ENCODE data around the gene INPP5K. TPM values are rescaled to one million over a fixed set of nuclear protein-coding genes. Genes with fewer than 3 reads are reported as not detected.

INPP5K gene
- total RNA-seq, 4 donors from 2014 or later: 60.9 to 163 (median 64.7) TPM

DNA sequence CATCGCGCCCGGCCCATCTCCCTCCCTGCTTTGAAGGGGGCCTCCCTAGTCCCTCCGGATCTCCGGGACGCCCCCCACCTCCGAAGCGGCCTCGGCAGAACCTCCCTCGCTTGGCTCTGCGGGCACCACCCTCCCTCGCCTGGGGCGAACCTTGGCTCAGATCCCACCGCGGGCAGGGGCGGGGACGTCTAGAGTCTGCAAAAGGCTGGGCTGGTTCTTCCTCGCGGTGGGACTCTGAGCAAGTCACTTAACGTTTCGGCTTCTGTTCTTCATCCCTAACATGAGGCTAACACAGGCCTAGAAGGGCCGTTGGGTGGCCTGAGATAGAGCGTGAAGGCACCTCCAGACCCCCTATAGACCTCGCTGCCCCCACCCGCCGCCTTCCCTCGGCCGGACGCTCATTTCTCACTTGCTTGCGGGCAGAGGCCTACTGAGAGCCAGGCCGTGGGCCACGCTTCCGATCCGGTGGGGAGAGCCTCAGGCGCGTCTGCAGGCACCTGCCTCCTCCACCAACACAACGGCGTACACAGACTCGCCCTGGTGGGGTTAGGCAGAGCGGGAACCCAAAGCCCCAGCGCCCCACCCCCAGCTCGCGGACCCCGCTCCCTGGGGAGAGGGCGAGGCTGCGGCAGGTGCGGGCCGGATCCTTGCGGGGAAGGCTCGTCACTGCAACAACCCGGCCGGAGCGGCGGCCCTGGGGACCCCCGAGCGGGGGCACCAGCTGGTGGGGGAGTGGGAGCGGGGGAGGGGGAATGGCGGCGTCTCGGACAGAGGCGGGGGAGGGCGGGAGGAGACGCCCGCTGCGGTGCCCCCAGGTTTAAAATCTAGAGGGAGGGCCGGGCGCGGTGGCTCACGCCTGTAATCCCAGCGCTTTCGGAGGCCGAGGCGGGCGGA, 29.4 kb downstream of the INPP5K start:
- no peaks in the 10 kb centered on the region for H3K27me3 ChIP-seq
- H3K4me1 ChIP-seq: peaks cover 3 to 70% (median 26%) of the 10 kb centered on the region in 4 donors
- peaks cover 0 to 20% (median 0%) of the 10 kb centered on the region in 3 donors for H3K36me3 ChIP-seq
- no peaks in the 10 kb centered on the region for H3K9me3 ChIP-seq
- H3K27ac ChIP-seq: peak overlapping the region; percentile 88 to 99 (median 94)
- peak overlapping the region; percentile 63 to 88 (median 73) for H3K4me3 ChIP-seq
- DNase-seq: peak; percentile 78 to 93 (median 91)
- TF ChIP-seq, protein P1, sequence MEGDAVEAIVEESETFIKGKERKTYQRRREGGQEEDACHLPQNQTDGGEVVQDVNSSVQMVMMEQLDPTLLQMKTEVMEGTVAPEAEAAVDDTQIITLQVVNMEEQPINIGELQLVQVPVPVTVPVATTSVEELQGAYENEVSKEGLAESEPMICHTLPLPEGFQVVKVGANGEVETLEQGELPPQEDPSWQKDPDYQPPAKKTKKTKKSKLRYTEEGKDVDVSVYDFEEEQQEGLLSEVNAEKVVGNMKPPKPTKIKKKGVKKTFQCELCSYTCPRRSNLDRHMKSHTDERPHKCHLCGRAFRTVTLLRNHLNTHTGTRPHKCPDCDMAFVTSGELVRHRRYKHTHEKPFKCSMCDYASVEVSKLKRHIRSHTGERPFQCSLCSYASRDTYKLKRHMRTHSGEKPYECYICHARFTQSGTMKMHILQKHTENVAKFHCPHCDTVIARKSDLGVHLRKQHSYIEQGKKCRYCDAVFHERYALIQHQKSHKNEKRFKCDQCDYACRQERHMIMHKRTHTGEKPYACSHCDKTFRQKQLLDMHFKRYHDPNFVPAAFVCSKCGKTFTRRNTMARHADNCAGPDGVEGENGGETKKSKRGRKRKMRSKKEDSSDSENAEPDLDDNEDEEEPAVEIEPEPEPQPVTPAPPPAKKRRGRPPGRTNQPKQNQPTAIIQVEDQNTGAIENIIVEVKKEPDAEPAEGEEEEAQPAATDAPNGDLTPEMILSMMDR (IDR thresholded peaks at IDR 0.05): peak in 1 of 6 experiments; percentile 2
- peak; percentile 20 to 48 for TF ChIP-seq POLR2A (IDR thresholded peaks at IDR 0.05)

DNA sequence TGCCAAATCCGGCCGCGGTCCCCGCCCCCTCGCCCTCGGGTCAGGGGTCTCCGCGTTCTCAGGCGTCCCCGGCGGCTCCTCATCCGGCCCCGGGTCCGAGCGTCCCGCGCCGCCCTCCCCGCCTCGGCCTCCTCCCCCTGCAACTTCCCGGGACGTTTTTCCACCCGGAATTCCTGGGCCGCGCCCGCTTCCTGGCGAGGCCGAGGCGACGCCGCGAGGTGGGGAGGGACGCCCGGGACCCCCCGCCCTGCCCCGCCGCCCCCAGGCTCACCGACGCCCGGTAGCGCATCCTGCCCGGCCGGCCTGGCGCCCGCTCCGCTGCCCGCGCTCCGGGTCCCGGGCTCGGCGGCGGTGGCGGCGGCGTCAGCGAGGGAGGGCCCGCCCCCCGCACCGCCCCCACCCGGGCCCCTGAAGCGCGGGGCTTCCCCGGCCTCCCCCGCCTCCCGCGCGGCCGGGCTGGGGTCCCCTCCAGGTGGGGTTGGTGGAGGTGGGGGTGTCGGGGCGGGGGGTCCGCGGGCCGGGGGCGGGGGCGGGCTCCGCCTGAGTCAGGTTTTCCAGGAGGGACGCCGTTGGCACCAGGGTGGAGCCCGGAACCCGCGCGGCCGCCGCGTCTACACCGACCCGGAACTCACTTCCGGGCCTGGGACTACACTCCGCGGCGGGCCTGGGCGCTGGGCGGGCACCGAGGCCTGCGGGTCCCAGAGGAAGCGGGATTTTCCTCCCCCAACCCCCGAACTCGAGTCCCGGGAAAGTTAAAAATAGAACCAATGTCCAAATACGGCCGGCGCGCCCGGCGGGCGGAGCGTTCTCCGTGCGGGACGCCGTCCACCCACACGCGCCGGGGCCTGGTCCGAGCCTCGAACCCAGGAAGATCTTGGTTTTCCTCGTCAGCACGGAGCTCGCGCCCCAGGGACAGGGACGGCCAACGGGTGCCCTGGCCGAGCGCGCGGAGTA, 30.7 kb downstream of the INPP5K start:
- peak overlapping the region; percentile 88 to 99 (median 94) for H3K27ac ChIP-seq
- no peaks in the 10 kb centered on the region for H3K9me3 ChIP-seq
- no peaks in the 10 kb centered on the region for H3K27me3 ChIP-seq
- peak; percentile 66 to 85 (median 82) for DNase-seq
- TF ChIP-seq POLR2A (IDR thresholded peaks at IDR 0.05): peak in 1 of 2 donors; percentile 18
- TF ChIP-seq, protein P1 (IDR thresholded peaks at IDR 0.05): no peak
- peak overlapping the region; percentile 65 to 92 (median 84) for H3K4me3 ChIP-seq
- peaks cover 0 to 34% (median 0%) of the 10 kb centered on the region in 3 donors for H3K36me3 ChIP-seq
- peaks cover 0 to 63% (median 22%) of the 10 kb centered on the region in 4 donors for H3K4me1 ChIP-seq

DNA sequence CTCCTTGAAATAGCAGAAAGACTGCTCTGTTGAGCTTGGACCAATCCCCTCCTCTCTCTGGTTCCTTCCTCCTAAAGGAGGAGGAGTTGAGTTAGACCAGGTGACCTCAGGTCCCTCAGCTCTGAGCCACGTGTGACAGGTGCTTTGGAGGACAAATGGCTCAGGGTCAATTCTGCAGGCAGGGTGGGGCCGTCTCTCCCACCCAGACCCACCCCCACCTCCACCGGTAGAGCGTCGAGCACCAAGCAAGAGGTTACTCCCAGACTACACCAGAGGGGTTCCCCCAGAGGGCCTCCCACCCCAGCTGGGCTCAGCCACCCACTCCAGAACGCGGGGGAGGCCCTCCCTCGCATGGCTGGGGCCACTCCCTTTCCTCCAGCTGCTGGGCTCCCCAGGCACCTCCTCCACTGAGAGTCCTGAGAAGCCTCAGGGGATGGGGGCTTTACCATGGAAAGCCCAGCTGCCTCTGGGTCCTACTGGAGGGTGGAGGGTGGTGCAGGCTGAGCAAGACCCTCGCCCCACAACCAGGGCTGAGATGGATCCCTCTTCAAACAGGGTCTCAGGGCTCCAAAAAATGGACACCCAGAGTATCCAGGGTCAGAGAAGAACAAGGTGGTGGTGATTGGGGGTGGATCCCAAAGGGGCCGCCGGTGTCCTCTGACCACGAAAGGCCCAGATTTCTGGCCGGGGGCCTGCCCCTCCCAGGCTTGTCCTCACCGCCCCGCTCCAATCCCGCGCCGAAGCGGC, 31.6 kb downstream of the INPP5K start:
- peaks cover 0 to 41% (median 0%) of the 10 kb centered on the region in 3 donors for H3K36me3 ChIP-seq
- no peaks in the 10 kb centered on the region for H3K9me3 ChIP-seq
- H3K27ac ChIP-seq: peak overlapping the region; percentile 88 to 99 (median 94)
- H3K4me3 ChIP-seq: peak overlapping the region; percentile 65 to 92 (median 84)
- H3K4me1 ChIP-seq: peaks cover 0 to 55% (median 20%) of the 10 kb centered on the region in 4 donors
- H3K27me3 ChIP-seq: no peaks in the 10 kb centered on the region
- no peak for TF ChIP-seq POLR2A (IDR thresholded peaks at IDR 0.05)
- TF ChIP-seq, protein P1 (IDR thresholded peaks at IDR 0.05): peak in 1 of 6 experiments; percentile 21
- peak; percentile 73 to 87 (median 82) for DNase-seq

GRCh38 chr17:1484060-1484535, 32.3 kb downstream of the INPP5K start:
- peaks cover 0 to 49% (median 0%) of the 10 kb centered on the region in 3 donors for H3K36me3 ChIP-seq
- H3K9me3 ChIP-seq: no peaks in the 10 kb centered on the region
- peak overlapping the region in 2 of 4 donors; percentile 65 to 88 for H3K4me3 ChIP-seq
- H3K27ac ChIP-seq: peak overlapping the region; percentile 88 to 99 (median 94)
- H3K27me3 ChIP-seq: no peaks in the 10 kb centered on the region
- peaks cover 0 to 47% (median 20%) of the 10 kb centered on the region in 4 donors for H3K4me1 ChIP-seq
- TF ChIP-seq, protein P1 (IDR thresholded peaks at IDR 0.05): no peak
- no peak for TF ChIP-seq POLR2A (IDR thresholded peaks at IDR 0.05)
- peak in 1 of 3 donors; percentile 57 for DNase-seq
